HepG2 (cell line): Measurements from ENCODE around the gene TRAPPC4. TPM values are rescaled to one million over a fixed set of nuclear protein-coding genes. Genes with fewer than 3 reads are reported as not detected.

ENCODE experiments used
- BCLAF1 ChIP-seq: fragments of 450-650 bp; IDR thresholded peaks from 2 replicates; pipeline ENCODE4 v1.6.1; 2017; ENCODE audit warnings: mild to moderate bottlenecking
- CAMTA2 ChIP-seq: sonication (generic); formaldehyde crosslinking; IDR thresholded peaks from 2 replicates; pipeline ENCODE4 v1.4.0; 2020; ENCODE audit warnings: mild to moderate bottlenecking, missing genetic modification reagents, borderline replicate concordance
- NFKB2 ChIP-seq: sonication (generic); formaldehyde crosslinking; IDR thresholded peaks from 2 replicates; pipeline ENCODE4 v1.4.0; 2020; ENCODE audit warnings: missing genetic modification reagents, borderline replicate concordance
- RFXANK ChIP-seq: IDR thresholded peaks from 2 replicates; pipeline ENCODE4 v1.6.1; 2016
- SRY ChIP-seq: sonication (generic); formaldehyde crosslinking; IDR thresholded peaks from 2 replicates; pipeline ENCODE4 v1.8.0; 2022; ENCODE audit warnings: mild to moderate bottlenecking, missing genetic modification reagents
- TBP ChIP-seq: sonication (generic); formaldehyde crosslinking; IDR thresholded peaks from 2 replicates; pipeline ENCODE4 v1.5.0; 2020; ENCODE audit warnings: missing genetic modification reagents
- U2AF1 ChIP-seq: fragments of 200-400 bp; formaldehyde crosslinking; optimal IDR thresholded peaks from 2 replicates; pipeline ENCODE3; 2017; ENCODE audit warnings: mild to moderate bottlenecking, low read depth, low read length
- ZBTB20 ChIP-seq: sonication (generic); formaldehyde crosslinking; IDR thresholded peaks from 2 replicates; pipeline ENCODE4 v1.8.1; 2023; ENCODE audit warnings: missing genetic modification reagents, low read depth, mild to moderate bottlenecking, borderline replicate concordance
- ZHX2 ChIP-seq, 2 experiments: sonication (generic) in 1 of 2; formaldehyde crosslinking in 1 of 2; IDR thresholded peaks; 2 replicates each; pipeline versions ENCODE4 v1.6.1 to v1.9.0; 2014 to 2022; ENCODE audit warnings: antibody characterized with exemption in 1 of 2, borderline replicate concordance in 1 of 2, inconsistent platforms in 1 of 2, low read depth in 1 of 2, missing genetic modification reagents in 1 of 2
- ZNF274 ChIP-seq: sonication (generic); formaldehyde crosslinking; IDR thresholded peaks from 2 replicates; pipeline ENCODE4 v1.5.1; 2020; ENCODE audit warnings: mild to moderate bottlenecking, missing genetic modification reagents
- ZNF432 ChIP-seq: sonication (generic); formaldehyde crosslinking; IDR thresholded peaks from 2 replicates; pipeline ENCODE4 v1.5.0; 2020; ENCODE audit warnings: missing genetic modification reagents, mild to moderate bottlenecking, borderline replicate concordance
- ZNF446 ChIP-seq: sonication (generic); formaldehyde crosslinking; IDR thresholded peaks from 2 replicates; pipeline ENCODE4 v1.5.0; 2020; ENCODE audit warnings: mild to moderate bottlenecking, missing genetic modification reagents
- ZNF564 ChIP-seq: sonication (generic); formaldehyde crosslinking; IDR thresholded peaks from 2 replicates; pipeline ENCODE4 v1.8.1; 2023; ENCODE audit warnings: mild to moderate bottlenecking, missing genetic modification reagents
- ZNF710 ChIP-seq: sonication (generic); formaldehyde crosslinking; IDR thresholded peaks from 2 replicates; pipeline ENCODE4 v1.5.0; 2020; ENCODE audit warnings: mild to moderate bottlenecking, missing genetic modification reagents, borderline replicate concordance
- polyA plus RNA-seq, 8 experiments: library from polyadenylated mRNA; depleted of rRNA in 3 of 8; stranded (reverse) in 7 of 8; unstranded in 1 of 8; fragments of >200 nt; fragmentation: Illumina TruSeq in 4 of 8; extraction: Trizol in 4 of 8; gene quantifications; 2 replicates each; pipeline versions ENCODE4 v1.2.1 to v1.2.3, GENCODE V29; 2011 to 2016; ENCODE audit warnings: low read depth in 4 of 8, missing spikeins in 1 of 8, mixed read lengths in 1 of 8; ENCODE audit not compliant: insufficient read depth in 1 of 8
- total RNA-seq, 5 experiments: library from RNA; depleted of rRNA; stranded (reverse); fragments of >200 nt; fragmentation: Illumina TruSeq; extraction: Trizol; gene quantifications; 2 replicates each; pipeline ENCODE4 v1.2.3, GENCODE V29; 2016; ENCODE audit warnings: low read depth in 1 of 5
- TF ChIP-seq, protein P1 (sequence below): sonication (generic); formaldehyde crosslinking; IDR thresholded peaks from 2 replicates; pipeline ENCODE4 v1.4.0; 2020; ENCODE audit warnings: mild to moderate bottlenecking, missing genetic modification reagents

The TRAPPC4 gene
- total and polyA plus RNA-seq, 2 of the 13 experiments (the other 11 are each of a cell fraction or from before 2014, with no cell fraction given), result 97.4 to 140 TPM

GRCh38 chr11:119030329-119031047, 11.9 kb downstream of the TRAPPC4 start, which contains the start of gene SLC37A4 (continued):
- 0 out of 2 replicates have a peak, but pooled peaks have one; percentile 32 for TF ChIP-seq ZHX2 (IDR thresholded peaks at IDR 0.05; ENCODE audit: low read depth)
- no peak for TF ChIP-seq ZHX2 (CRISPR knock-in tag; IDR thresholded peaks at IDR 0.05; ENCODE audit: borderline replicate concordance)
- TF ChIP-seq BCLAF1, result no peak
- TF ChIP-seq RFXANK (CRISPR knock-in tag), result no peak
- TF ChIP-seq, protein P1, sequence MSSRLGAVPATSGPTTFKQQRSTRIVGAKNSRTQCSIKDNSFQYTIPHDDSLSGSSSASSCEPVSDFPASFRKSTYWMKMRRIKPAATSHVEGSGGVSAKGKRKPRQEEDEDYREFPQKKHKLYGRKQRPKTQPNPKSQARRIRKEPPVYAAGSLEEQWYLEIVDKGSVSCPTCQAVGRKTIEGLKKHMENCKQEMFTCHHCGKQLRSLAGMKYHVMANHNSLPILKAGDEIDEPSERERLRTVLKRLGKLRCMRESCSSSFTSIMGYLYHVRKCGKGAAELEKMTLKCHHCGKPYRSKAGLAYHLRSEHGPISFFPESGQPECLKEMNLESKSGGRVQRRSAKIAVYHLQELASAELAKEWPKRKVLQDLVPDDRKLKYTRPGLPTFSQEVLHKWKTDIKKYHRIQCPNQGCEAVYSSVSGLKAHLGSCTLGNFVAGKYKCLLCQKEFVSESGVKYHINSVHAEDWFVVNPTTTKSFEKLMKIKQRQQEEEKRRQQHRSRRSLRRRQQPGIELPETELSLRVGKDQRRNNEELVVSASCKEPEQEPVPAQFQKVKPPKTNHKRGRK, result no peak
- TF ChIP-seq SRY (CRISPR knock-in tag), result peak; percentile 44; the same call in 1 of the 2 replicates
- no peak for TF ChIP-seq TBP
- TF ChIP-seq U2AF1, result no peak
- TF ChIP-seq ZBTB20 (CRISPR knock-in tag), result no peak; the same call in 1 of the 2 replicates
- TF ChIP-seq CAMTA2 (CRISPR knock-in tag), result no peak
- TF ChIP-seq ZNF446 (CRISPR knock-in tag), result no peak
- no peak for TF ChIP-seq ZNF432 (CRISPR knock-in tag)
- TF ChIP-seq ZNF710 (CRISPR knock-in tag), result peak; percentile 39; the same call in 1 of the 2 replicates
- peak; percentile 98 for TF ChIP-seq ZNF564 (CRISPR knock-in tag)
- peak; percentile 87; the same call in 1 of the 2 replicates for TF ChIP-seq NFKB2
- peak; percentile 81 for TF ChIP-seq ZNF274 (CRISPR knock-in tag)
